Measurements from ENCODE around the gene MAP4K2. TPM values are rescaled to one million over a fixed set of nuclear protein-coding genes. Genes with fewer than 3 reads are reported as not detected.

Gene MAP4K2
- total and polyA plus RNA-seq, 2 of the 13 experiments (the other 11 are each of a cell fraction or from before 2014, with no cell fraction given): 8.3 to 17.6 TPM

DNA sequence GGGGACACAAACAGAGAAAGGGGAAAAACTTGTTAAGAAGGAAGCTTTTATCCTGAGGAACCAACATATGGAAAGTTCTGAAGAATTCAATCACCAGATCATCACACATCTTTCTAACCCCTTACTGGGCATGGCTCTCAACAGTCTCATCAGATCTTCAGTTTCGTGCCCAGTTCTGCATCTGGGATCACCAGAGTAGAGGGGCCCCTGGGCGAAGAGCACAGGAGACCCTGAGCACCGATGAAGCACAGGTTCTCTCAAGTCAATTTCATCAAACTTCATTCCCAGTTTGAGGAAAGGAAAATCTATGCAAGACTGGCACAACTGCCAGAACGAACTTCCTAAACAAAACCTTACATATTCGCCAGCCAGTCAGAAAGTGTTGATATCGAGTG, 34.7 kb downstream of the MAP4K2 start:
- Histone ChIP-seq H3K36me3 (replicated peaks in 1 of 2; ENCODE audit: control insufficient read depth in 1 of 2, insufficient read depth in 2 of 2, low read length in 2 of 2) (peaks cover 65 to 92% of the 10 kb centered on the region in 2 experiments), H4K20me1 (ENCODE audit: insufficient read depth, low read length) (peaks cover 89% of the 10 kb centered on the region), H3K27ac (ENCODE audit: extremely low read length, insufficient read depth, low read length) (no peak overlapping the region), H3K4me3 (replicated peaks in 1 of 3; ENCODE audit: insufficient read depth in 1 of 3, low read depth in 2 of 3, low read length in 3 of 3) (no peak overlapping the region), H3K9me3 (ENCODE audit: low read length) (no peaks in the 10 kb centered on the region), H3K9ac (ENCODE audit: insufficient read depth, low read depth, low read length) (no peak overlapping the region), H3K79me2 (ENCODE audit: insufficient read depth, low read length) (peaks cover 21% of the 10 kb centered on the region), H3K4me1 (ENCODE audit: insufficient read depth, low read length) (peaks cover 10% of the 10 kb centered on the region; the same call in 1 of the 2 replicates), H3K4me2 (ENCODE audit: low read depth, low read length) (no peak overlapping the region), H3K27me3 (ENCODE audit: control insufficient read depth in 1 of 2, insufficient read depth in 2 of 2, low read length in 2 of 2) (no peaks in the 10 kb centered on the region), H2AFZ (ENCODE audit: low read length) (no peak overlapping the region)
- intact Hi-C loops (cut with micrococcal nuclease; ENCODE audit: unreplicated experiment): no loop called here
- no peak for ATAC-seq
- 98% methylated on average over 6 of the region's 6 CpGs for WGBS (ENCODE audit: low lambda C conversion rate)
- no TSS peak for BruUV-seq (replicated peaks)
- FAIRE-seq: no peak
- TF ChIP-seq CCDC6 (CRISPR knock-in tag; IDR thresholded peaks at IDR 0.05) (no peak), POLR2AphosphoS2 (IDR thresholded peaks at IDR 0.05; ENCODE audit: low read depth, low read length) (0 out of 2 replicates have a peak, but pooled peaks have one; percentile 3), RBFOX2 (IDR thresholded peaks at IDR 0.05; ENCODE audit: low read depth, low read length) (no peak)
- TF ChIP-seq, protein P1, sequence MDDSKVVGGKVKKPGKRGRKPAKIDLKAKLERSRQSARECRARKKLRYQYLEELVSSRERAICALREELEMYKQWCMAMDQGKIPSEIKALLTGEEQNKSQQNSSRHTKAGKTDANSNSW (CRISPR knock-in tag; IDR thresholded peaks at IDR 0.05; ENCODE audit: borderline replicate concordance): no peak
- POLR2A ChIA-PET: no interaction called here
- CTCF ChIA-PET (ENCODE audit: low intra/inter-chr PET ratio, low total read pairs): no interaction called here
- DNase-seq (ENCODE audit: low spot score): no peak
- in situ Hi-C loops (cut with HindIII; ENCODE audit: extremely low pct_ligation_motif_present, low pct_unique_long_range_greater_than_20kb): no loop called here

DNA sequence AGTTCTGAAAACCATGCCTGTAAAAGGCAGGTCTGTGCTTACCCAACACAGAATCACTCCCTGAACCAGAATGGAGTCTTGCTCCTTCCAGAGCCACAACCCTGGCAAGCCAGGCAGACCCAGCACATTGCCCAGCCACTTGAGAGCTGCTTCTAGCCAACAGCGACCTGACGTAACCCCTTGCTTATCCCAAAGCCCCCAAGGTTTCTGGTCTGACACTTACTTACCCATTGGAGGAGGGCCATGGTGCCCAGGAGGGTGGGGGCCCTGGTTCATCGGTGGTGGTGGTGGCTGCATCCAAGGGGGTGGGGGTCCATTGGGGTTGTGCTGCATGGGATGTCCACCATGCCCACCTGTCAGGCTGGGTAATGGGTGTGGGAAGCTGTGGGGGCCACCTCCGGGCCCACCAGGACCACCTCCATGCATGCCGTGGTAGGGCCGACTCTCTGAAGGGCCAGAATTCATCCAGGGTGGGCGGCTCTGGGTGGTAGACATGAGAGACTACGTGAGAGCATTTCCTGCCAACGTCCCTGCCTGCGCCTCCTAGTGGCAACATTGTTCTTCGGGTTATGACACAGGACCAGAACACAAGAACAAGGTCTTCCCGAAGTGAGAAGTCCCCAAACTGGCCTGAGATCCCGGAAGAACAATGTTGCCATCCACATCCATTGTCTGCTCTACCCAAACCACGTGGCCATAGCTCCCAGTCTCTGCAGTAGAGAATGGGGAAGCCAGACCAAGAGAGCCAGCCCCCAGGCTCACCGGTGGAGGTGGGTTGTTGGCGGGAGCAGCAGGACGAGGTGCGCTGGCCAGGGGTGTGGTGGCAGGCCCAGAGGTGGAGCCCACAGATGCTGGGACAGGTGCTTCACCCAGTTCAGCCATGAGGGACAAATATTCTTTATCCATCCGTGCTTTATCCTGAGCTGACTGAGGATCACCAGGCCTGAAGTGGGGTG, 35.4 kb downstream of the MAP4K2 start:
- H4K20me1 ChIP-seq (ENCODE audit: insufficient read depth, low read length): peaks cover 88% of the 10 kb centered on the region
- no TSS peak for BruUV-seq (replicated peaks)
- 78% methylated on average over 14 of the region's 19 CpGs for WGBS (ENCODE audit: low lambda C conversion rate)
- H3K9ac ChIP-seq (ENCODE audit: insufficient read depth, low read depth, low read length): no peak overlapping the region
- DNase-seq (ENCODE audit: low spot score): peak; percentile 67
- ATAC-seq: peak; percentile 57
- H2AFZ ChIP-seq (ENCODE audit: low read length): no peak overlapping the region
- peaks cover 3% of the 10 kb centered on the region; the same call in 1 of the 2 replicates for H3K4me1 ChIP-seq (ENCODE audit: insufficient read depth, low read length)
- CTCF ChIA-PET (ENCODE audit: low intra/inter-chr PET ratio, low total read pairs): no interaction called here
- H3K9me3 ChIP-seq (ENCODE audit: low read length): no peaks in the 10 kb centered on the region
- no peak overlapping the region for H3K27ac ChIP-seq (ENCODE audit: extremely low read length, insufficient read depth, low read length)
- FAIRE-seq: no peak
- H3K4me2 ChIP-seq (ENCODE audit: low read depth, low read length): no peak overlapping the region
- in situ Hi-C loops (cut with HindIII; ENCODE audit: extremely low pct_ligation_motif_present, low pct_unique_long_range_greater_than_20kb): no loop called here
- intact Hi-C loops (cut with micrococcal nuclease; ENCODE audit: unreplicated experiment): no loop called here
- H3K4me3 ChIP-seq (replicated peaks in 1 of 3; ENCODE audit: insufficient read depth in 1 of 3, low read depth in 2 of 3, low read length in 3 of 3): no peak overlapping the region
- peaks cover 14% of the 10 kb centered on the region for H3K79me2 ChIP-seq (ENCODE audit: insufficient read depth, low read length)
- H3K36me3 ChIP-seq (replicated peaks in 1 of 2; ENCODE audit: control insufficient read depth in 1 of 2, insufficient read depth in 2 of 2, low read length in 2 of 2): peaks cover 58 to 91% of the 10 kb centered on the region in 2 experiments
- POLR2A ChIA-PET: no interaction called here
- H3K27me3 ChIP-seq (ENCODE audit: control insufficient read depth in 1 of 2, insufficient read depth in 2 of 2, low read length in 2 of 2): no peaks in the 10 kb centered on the region
- TF ChIP-seq SCMH1 (CRISPR knock-in tag; IDR thresholded peaks at IDR 0.05; ENCODE audit: borderline replicate concordance): no peak
- TF ChIP-seq HIVEP1 (CRISPR knock-in tag; IDR thresholded peaks at IDR 0.05): no peak
- no peak for TF ChIP-seq POLR2G (IDR thresholded peaks at IDR 0.05; ENCODE audit: low read depth, low read length)
- no peak for TF ChIP-seq DMAP1 (CRISPR knock-in tag; IDR thresholded peaks at IDR 0.05)
- TF ChIP-seq NFE2 (CRISPR knock-in tag; IDR thresholded peaks at IDR 0.05): no peak
- peak; percentile 29 for TF ChIP-seq STAG1 (CRISPR knock-in tag; IDR thresholded peaks at IDR 0.05)
- no peak for TF ChIP-seq FOSL2 (CRISPR knock-in tag; IDR thresholded peaks at IDR 0.05)
- TF ChIP-seq PAF1 (CRISPR knock-in tag; IDR thresholded peaks at IDR 0.05): 0 out of 2 replicates have a peak, but pooled peaks have one; percentile 28
- TF ChIP-seq POLR2A (IDR thresholded peaks at IDR 0.05; ENCODE audit: insufficient read depth in 1 of 2, low read depth in 2 of 2, low read length in 2 of 2): peak in 1 of 2 experiments; percentile 26; a peak in 2 of 4 replicates
- TF ChIP-seq, protein P2, sequence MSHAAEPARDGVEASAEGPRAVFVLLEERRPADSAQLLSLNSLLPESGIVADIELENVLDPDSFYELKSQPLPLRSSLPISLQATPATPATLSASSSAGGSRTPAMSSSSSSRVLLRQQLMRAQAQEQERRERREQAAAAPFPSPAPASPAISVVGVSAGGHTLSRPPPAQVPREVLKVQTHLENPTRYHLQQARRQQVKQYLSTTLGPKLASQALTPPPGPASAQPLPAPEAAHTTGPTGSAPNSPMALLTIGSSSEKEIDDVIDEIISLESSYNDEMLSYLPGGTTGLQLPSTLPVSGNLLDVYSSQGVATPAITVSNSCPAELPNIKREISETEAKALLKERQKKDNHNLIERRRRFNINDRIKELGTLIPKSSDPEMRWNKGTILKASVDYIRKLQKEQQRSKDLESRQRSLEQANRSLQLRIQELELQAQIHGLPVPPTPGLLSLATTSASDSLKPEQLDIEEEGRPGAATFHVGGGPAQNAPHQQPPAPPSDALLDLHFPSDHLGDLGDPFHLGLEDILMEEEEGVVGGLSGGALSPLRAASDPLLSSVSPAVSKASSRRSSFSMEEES (CRISPR knock-in tag; IDR thresholded peaks at IDR 0.05): no peak
- no peak for TF ChIP-seq RNF2 (conservative IDR thresholded peaks at IDR 0.05; ENCODE audit: low read depth)
- no peak for TF ChIP-seq KDM2A (CRISPR knock-in tag; IDR thresholded peaks at IDR 0.05; ENCODE audit: borderline replicate concordance, low read depth)
